Astrocyte (in vitro differentiated cells and primary cell): ENCODE results near the gene CSRNP2. TPM values are rescaled to one million over a fixed set of nuclear protein-coding genes. Genes with fewer than 3 reads are reported as not detected.
A peak's percentile ranks its signal among the peaks of the same experiment; 100 is the strongest.

Source experiments
- DNase-seq: peaks from one replicate; pipeline ENCODE4 v3.0.0-alpha.2; 2010; ENCODE audit warnings: low read depth
- FAIRE-seq: peaks from 2 replicates; lab custom pipeline; 2011; peaks lifted over from hg19 to GRCh38; lab: Jason Lieb, UNC
- H2AFZ ChIP-seq: 2 replicates; pipeline ENCODE4 v1.6.0; 2012; ENCODE audit warnings: low read depth, low read length, inconsistent platforms
- H3K27ac ChIP-seq: 2 replicates; pipeline ENCODE4 v1.5.1; 2011; ENCODE audit warnings: low read depth, low read length, inconsistent platforms
- H3K27me3 ChIP-seq: 2 replicates; pipeline ENCODE4 v1.6.0; 2011; ENCODE audit warnings: low read length, inconsistent platforms; ENCODE audit not compliant: insufficient read depth
- H3K36me3 ChIP-seq: 2 replicates; pipeline ENCODE4 v1.5.1; 2011; ENCODE audit warnings: low read length, inconsistent platforms; ENCODE audit not compliant: insufficient read depth
- H3K4me1 ChIP-seq: 2 replicates; pipeline ENCODE4 v1.5.1; 2011; ENCODE audit warnings: low read length, inconsistent platforms; ENCODE audit not compliant: insufficient read depth
- H3K4me2 ChIP-seq: 2 replicates; pipeline ENCODE4 v1.6.0; 2012; ENCODE audit warnings: low read length, inconsistent platforms
- H3K4me3 ChIP-seq: 2 replicates; pipeline ENCODE4 v1.5.1; 2011; ENCODE audit warnings: low read depth, mild to moderate bottlenecking, low read length, inconsistent platforms; ENCODE audit not compliant: insufficient read depth
- H3K79me2 ChIP-seq: 2 replicates; pipeline ENCODE4 v1.6.0; 2012; ENCODE audit warnings: mild to moderate bottlenecking, low read length, inconsistent platforms; ENCODE audit not compliant: insufficient read depth
- H3K9ac ChIP-seq: 2 replicates; pipeline ENCODE4 v1.6.0; 2012; ENCODE audit warnings: mild to moderate bottlenecking, low read length, inconsistent platforms
- H3K9me3 ChIP-seq: 2 replicates; pipeline ENCODE4 v1.5.1; 2012; ENCODE audit warnings: low read depth, mild to moderate bottlenecking, low read length, inconsistent platforms; ENCODE audit not compliant: insufficient read depth
- H4K20me1 ChIP-seq: 2 replicates; pipeline ENCODE4 v1.6.0; 2012; ENCODE audit warnings: low read length, inconsistent platforms; ENCODE audit not compliant: insufficient read depth
- H3K27ac Mint-ChIP-seq: one replicate; pipeline ENCODE4 v1.8.0; 2021; ENCODE audit warnings: mild to moderate bottlenecking, mixed read lengths; ENCODE audit not compliant: unreplicated experiment
- H3K27me3 Mint-ChIP-seq: one replicate; pipeline ENCODE4 v1.8.0; 2021; ENCODE audit warnings: low read depth, mixed read lengths; ENCODE audit not compliant: unreplicated experiment
- H3K36me3 Mint-ChIP-seq: one replicate; pipeline ENCODE4 v1.8.0; 2021; ENCODE audit warnings: low read depth, mixed read lengths; ENCODE audit not compliant: unreplicated experiment
- H3K4me1 Mint-ChIP-seq: one replicate; pipeline ENCODE4 v1.8.0; 2021; ENCODE audit warnings: low read depth, mixed read lengths; ENCODE audit not compliant: unreplicated experiment
- H3K4me3 Mint-ChIP-seq: one replicate; pipeline ENCODE4 v1.8.0; 2021; ENCODE audit warnings: mild to moderate bottlenecking, moderate library complexity, mixed read lengths; ENCODE audit not compliant: unreplicated experiment
- H3K9me3 Mint-ChIP-seq: one replicate; pipeline ENCODE4 v1.8.0; 2021; ENCODE audit warnings: mild to moderate bottlenecking, mixed read lengths; ENCODE audit not compliant: unreplicated experiment
- EZH2 ChIP-seq: IDR thresholded peaks from 2 replicates; pipeline ENCODE4 v1.6.1; 2012; ENCODE audit warnings: mild to moderate bottlenecking, low read length, inconsistent platforms; ENCODE audit not compliant: insufficient read depth
- total RNA-seq: library from RNA; stranded (reverse); gene quantifications from 2 replicates; pipeline ENCODE4 v1.2.1, GENCODE V29; 2021
- TF ChIP-seq, protein P1 (sequence below): IDR thresholded peaks from 2 replicates; pipeline ENCODE4 v1.5.1; 2011; ENCODE audit warnings: low read depth, mild to moderate bottlenecking, inconsistent platforms, low read length, moderate library complexity; ENCODE audit not compliant: insufficient read depth

CSRNP2 gene
- total RNA-seq, 1 donor from 2014 or later: 61.6 TPM

DNA sequence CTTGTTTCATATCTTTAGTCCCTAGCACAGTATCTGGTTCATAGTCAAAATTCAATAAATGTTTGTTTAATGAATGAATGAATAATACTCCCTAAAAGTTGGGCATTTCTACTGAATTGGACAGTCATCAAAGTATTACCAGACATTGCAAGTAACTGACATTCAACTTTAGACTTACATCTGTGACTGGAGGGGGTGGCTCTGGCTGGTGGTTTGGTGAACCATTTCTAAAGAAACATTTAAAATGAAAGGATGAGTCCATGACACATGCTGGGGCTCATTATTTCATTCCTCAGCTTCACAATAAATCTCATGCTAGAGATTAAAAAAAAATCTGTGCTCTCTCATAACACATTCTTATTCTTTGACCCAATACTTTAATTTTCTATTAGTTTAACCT lies 20.6 kb upstream of the CSRNP2 start:
- no peak for TF ChIP-seq EZH2
- TF ChIP-seq, protein P1, sequence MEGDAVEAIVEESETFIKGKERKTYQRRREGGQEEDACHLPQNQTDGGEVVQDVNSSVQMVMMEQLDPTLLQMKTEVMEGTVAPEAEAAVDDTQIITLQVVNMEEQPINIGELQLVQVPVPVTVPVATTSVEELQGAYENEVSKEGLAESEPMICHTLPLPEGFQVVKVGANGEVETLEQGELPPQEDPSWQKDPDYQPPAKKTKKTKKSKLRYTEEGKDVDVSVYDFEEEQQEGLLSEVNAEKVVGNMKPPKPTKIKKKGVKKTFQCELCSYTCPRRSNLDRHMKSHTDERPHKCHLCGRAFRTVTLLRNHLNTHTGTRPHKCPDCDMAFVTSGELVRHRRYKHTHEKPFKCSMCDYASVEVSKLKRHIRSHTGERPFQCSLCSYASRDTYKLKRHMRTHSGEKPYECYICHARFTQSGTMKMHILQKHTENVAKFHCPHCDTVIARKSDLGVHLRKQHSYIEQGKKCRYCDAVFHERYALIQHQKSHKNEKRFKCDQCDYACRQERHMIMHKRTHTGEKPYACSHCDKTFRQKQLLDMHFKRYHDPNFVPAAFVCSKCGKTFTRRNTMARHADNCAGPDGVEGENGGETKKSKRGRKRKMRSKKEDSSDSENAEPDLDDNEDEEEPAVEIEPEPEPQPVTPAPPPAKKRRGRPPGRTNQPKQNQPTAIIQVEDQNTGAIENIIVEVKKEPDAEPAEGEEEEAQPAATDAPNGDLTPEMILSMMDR: no peak
- peaks cover 9% of the 10 kb centered on the region for H3K36me3 Mint-ChIP-seq
- Histone ChIP-seq H3K4me3 (no peak overlapping the region), H3K4me1 (no peaks in the 10 kb centered on the region), H3K27me3 (no peaks in the 10 kb centered on the region), H3K79me2 (no peaks in the 10 kb centered on the region), H4K20me1 (no peaks in the 10 kb centered on the region), H3K9me3 (no peaks in the 10 kb centered on the region), H3K9ac (no peak overlapping the region), H3K27ac (no peak overlapping the region), H3K36me3 (peaks cover 25% of the 10 kb centered on the region), H2AFZ (no peak overlapping the region), H3K4me2 (no peak overlapping the region)
- no peak overlapping the region for H3K4me3 Mint-ChIP-seq
- DNase-seq (no peak), FAIRE-seq (no peak)
- H3K27ac Mint-ChIP-seq: no peak overlapping the region
- H3K9me3 Mint-ChIP-seq: no peaks in the 10 kb centered on the region
- no peaks in the 10 kb centered on the region for H3K27me3 Mint-ChIP-seq
- no peaks in the 10 kb centered on the region for H3K4me1 Mint-ChIP-seq

DNA sequence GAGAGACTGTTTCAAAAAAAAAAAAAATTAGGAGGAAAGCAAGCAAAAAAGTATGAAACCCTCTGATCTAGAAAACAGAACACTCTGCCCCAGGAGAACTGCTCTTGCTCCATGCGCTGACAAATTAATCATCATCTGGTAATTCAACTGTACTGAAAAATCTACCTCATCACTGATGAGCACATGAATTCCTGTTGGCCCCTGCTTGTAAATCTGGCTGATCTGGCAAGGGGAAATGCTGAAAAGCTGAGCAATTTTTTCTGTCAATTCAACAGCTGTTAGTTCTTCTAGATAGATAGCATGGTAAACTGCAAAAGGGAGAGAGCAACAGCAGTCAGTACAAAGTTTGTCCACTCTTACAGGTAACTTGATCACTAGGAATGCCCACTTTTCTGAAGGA lies 15.2 kb upstream of the CSRNP2 start:
- Mint-ChIP-seq H3K4me3 (no peak overlapping the region), H3K36me3 (peaks cover 6% of the 10 kb centered on the region), H3K27ac (no peak overlapping the region), H3K9me3 (no peaks in the 10 kb centered on the region), H3K4me1 (no peaks in the 10 kb centered on the region), H3K27me3 (no peaks in the 10 kb centered on the region)
- DNase-seq: peak; percentile 23
- H3K4me3 ChIP-seq: no peak overlapping the region
- no peaks in the 10 kb centered on the region for H3K4me1 ChIP-seq
- H2AFZ ChIP-seq: no peak overlapping the region
- TF ChIP-seq, protein P1: no peak
- H3K79me2 ChIP-seq: no peaks in the 10 kb centered on the region
- H3K27me3 ChIP-seq: no peaks in the 10 kb centered on the region
- H3K4me2 ChIP-seq: no peak overlapping the region
- H3K36me3 ChIP-seq: peaks cover 40% of the 10 kb centered on the region
- no peak for FAIRE-seq
- no peak overlapping the region for H3K9ac ChIP-seq
- no peak overlapping the region for H3K27ac ChIP-seq
- no peaks in the 10 kb centered on the region for H4K20me1 ChIP-seq
- no peaks in the 10 kb centered on the region for H3K9me3 ChIP-seq

DNA sequence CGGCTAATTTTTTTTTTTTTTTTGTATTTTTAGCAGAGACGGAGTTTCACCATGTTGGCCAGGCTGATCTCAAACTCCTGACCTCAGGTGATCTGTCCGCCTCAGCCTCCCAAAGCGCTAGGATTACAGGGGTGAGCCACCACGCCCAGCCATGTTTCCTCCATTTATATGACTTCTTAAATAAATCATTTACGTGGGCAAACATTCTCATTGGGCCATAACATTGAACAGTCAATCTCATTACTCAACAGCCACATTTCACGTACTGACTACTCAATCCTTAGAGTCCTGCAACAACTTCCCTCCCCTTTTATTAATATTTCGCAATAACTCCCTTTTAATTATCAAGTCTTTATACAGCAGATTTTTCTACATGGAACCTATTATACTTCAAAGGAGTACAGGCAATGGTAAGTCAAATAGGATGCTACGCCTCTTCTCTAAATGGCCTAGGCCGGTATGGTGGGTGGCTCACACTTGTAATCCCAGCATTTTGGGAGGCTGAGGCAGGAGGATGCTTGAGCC lies 7.4 kb upstream of the CSRNP2 start:
- Mint-ChIP-seq H3K4me3 (no peak overlapping the region), H3K9me3 (no peaks in the 10 kb centered on the region), H3K27ac (no peak overlapping the region), H3K27me3 (no peaks in the 10 kb centered on the region), H3K36me3 (peaks cover 4% of the 10 kb centered on the region), H3K4me1 (no peaks in the 10 kb centered on the region)
- Histone ChIP-seq H3K9me3 (no peaks in the 10 kb centered on the region), H3K79me2 (no peaks in the 10 kb centered on the region), H3K9ac (no peak overlapping the region), H3K4me3 (no peak overlapping the region), H4K20me1 (no peaks in the 10 kb centered on the region), H2AFZ (no peak overlapping the region), H3K4me2 (no peak overlapping the region), H3K27ac (no peak overlapping the region), H3K4me1 (no peaks in the 10 kb centered on the region), H3K36me3 (peaks cover 16% of the 10 kb centered on the region), H3K27me3 (no peaks in the 10 kb centered on the region)
- TF ChIP-seq, protein P1: no peak
- TF ChIP-seq EZH2: no peak
- DNase-seq (no peak), FAIRE-seq (no peak)
